ENCODE results near the gene IDH3G.

DNA sequence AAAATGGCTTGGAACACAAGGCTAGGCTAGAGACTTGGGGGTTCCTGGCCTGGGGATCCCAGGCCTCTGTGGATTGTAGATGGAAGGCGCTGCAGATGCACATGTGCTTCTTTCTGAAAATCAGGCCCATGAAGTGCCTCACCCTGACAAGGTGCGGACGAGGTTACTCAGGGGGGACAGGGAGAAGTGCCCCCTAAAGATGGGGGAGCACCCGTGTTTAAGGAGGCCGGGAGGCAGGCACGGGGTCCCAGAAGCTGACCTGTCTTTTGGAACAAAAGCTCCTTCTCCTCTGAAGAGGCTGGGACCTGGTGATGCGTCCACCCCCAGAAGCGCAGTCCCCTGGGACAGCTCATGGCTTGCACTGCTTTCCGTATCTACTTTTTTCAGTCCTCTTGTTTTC lies 33.7 kb upstream of the IDH3G start:
- no peak for TF ChIP-seq EP300 (IDR thresholded peaks at IDR 0.05)
- TF ChIP-seq, protein P1, sequence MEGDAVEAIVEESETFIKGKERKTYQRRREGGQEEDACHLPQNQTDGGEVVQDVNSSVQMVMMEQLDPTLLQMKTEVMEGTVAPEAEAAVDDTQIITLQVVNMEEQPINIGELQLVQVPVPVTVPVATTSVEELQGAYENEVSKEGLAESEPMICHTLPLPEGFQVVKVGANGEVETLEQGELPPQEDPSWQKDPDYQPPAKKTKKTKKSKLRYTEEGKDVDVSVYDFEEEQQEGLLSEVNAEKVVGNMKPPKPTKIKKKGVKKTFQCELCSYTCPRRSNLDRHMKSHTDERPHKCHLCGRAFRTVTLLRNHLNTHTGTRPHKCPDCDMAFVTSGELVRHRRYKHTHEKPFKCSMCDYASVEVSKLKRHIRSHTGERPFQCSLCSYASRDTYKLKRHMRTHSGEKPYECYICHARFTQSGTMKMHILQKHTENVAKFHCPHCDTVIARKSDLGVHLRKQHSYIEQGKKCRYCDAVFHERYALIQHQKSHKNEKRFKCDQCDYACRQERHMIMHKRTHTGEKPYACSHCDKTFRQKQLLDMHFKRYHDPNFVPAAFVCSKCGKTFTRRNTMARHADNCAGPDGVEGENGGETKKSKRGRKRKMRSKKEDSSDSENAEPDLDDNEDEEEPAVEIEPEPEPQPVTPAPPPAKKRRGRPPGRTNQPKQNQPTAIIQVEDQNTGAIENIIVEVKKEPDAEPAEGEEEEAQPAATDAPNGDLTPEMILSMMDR (IDR thresholded peaks at IDR 0.05), result no peak
- TF ChIP-seq POLR2A (IDR thresholded peaks at IDR 0.05), result no peak
- no peak for TF ChIP-seq POLR2AphosphoS5 (IDR thresholded peaks at IDR 0.05)
